ENCODE measurements around the gene RGS1.

GRCh38 chr1:192576190-192577144, 894 bp downstream of the RGS1 start:
- TF ChIP-seq CTCF (IDR thresholded peaks at IDR 0.05; ENCODE audit: low read length) (no peak), EZH2 (optimal IDR thresholded peaks at IDR 0.05; ENCODE audit: low read depth, low read length) (no peak)
